Measurements from ENCODE around the gene SH3D21.

DNA sequence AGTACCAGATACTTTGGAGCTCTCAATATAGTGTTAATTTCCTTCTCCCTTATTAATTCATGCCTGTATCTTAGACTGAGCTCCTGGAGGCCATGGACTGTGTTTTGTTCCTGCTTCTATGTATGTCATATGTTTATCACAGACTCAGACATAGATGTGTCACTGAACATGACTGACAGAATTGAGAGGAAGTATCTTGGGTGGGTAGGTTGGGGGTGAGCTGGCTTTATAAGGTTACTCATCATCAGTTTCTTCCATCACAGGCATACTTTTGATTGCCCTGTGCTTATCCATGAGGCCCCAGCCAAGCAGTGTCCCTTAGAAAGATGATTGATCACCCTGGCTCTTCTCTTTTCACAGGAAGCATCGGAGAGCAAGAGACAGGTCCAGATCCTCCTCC lies 5.6 kb upstream of the SH3D21 start:
- TF ChIP-seq EZH2phosphoT487 (IDR thresholded peaks at IDR 0.05; ENCODE audit: low read length), result no peak
- TF ChIP-seq, protein P1, sequence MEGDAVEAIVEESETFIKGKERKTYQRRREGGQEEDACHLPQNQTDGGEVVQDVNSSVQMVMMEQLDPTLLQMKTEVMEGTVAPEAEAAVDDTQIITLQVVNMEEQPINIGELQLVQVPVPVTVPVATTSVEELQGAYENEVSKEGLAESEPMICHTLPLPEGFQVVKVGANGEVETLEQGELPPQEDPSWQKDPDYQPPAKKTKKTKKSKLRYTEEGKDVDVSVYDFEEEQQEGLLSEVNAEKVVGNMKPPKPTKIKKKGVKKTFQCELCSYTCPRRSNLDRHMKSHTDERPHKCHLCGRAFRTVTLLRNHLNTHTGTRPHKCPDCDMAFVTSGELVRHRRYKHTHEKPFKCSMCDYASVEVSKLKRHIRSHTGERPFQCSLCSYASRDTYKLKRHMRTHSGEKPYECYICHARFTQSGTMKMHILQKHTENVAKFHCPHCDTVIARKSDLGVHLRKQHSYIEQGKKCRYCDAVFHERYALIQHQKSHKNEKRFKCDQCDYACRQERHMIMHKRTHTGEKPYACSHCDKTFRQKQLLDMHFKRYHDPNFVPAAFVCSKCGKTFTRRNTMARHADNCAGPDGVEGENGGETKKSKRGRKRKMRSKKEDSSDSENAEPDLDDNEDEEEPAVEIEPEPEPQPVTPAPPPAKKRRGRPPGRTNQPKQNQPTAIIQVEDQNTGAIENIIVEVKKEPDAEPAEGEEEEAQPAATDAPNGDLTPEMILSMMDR (IDR thresholded peaks at IDR 0.05; ENCODE audit: low read length), result no peak
